Measurements from ENCODE around the gene ARPC5L.

GRCh38 chr9:124908098-124908497 lies 46.2 kb downstream of the ARPC5L start:
- no peak for TF ChIP-seq CTCF (conservative IDR thresholded peaks at IDR 0.05; ENCODE audit: low read depth, low read length)
- TF ChIP-seq EZH2 (IDR thresholded peaks at IDR 0.05; ENCODE audit: borderline replicate concordance, low read depth, low read length, poor library complexity, severe bottlenecking), result no peak
